GM23338 (cell line): ENCODE data around the gene TBC1D21. TPM values are rescaled to one million over a fixed set of nuclear protein-coding genes. Genes with fewer than 3 reads are reported as not detected.

Experiments
- ATAC-seq: fragments of 200-7000 bp; cut with Tn5 transposase; 3 replicates; pipeline ENCODE4 v1.9.1; 2020
- DNase-seq: peaks from one replicate; pipeline ENCODE4 v3.0.0-alpha.2; 2015; ENCODE audit warnings: low spot score
- H2AFZ ChIP-seq: fragments of 200-600 bp; sonication (generic); 2 replicates; pipeline ENCODE4 v1.8.0; 2016; ENCODE audit warnings: antibody characterized with exemption, mild to moderate bottlenecking, moderate library complexity
- H3F3A ChIP-seq: fragments of 200-600 bp; sonication (generic); replicated peaks from 2 replicates; pipeline ENCODE4 v1.8.0; 2017; ENCODE audit warnings: antibody characterized with exemption, mixed run types, low read depth
- H3K27ac ChIP-seq: fragments of 200-600 bp; sonication (generic); 2 replicates; pipeline ENCODE4 v1.6.1; 2016; ENCODE audit warnings: low read depth
- H3K27me3 ChIP-seq: fragments of 200-600 bp; sonication (generic); 2 replicates; pipeline ENCODE4 v1.8.0; 2016; ENCODE audit warnings: mild to moderate bottlenecking, mixed run types, moderate library complexity; ENCODE audit not compliant: insufficient read depth
- H3K36me3 ChIP-seq: fragments of 200-600 bp; sonication (generic); 2 replicates; pipeline ENCODE4 v1.8.0; 2016; ENCODE audit warnings: mild to moderate bottlenecking; ENCODE audit not compliant: insufficient read depth
- H3K4me1 ChIP-seq: fragments of 200-600 bp; sonication (generic); 2 replicates; pipeline ENCODE4 v1.8.0; 2016; ENCODE audit warnings: mild to moderate bottlenecking, moderate library complexity; ENCODE audit not compliant: insufficient read depth
- H3K4me2 ChIP-seq: fragments of 200-600 bp; sonication (generic); 2 replicates; pipeline ENCODE4 v1.7.1; 2017; ENCODE audit warnings: mixed run types
- H3K4me3 ChIP-seq: fragments of 200-600 bp; sonication (generic); 2 replicates; pipeline ENCODE4 v1.6.1; 2016; ENCODE audit warnings: mixed run types
- H3K79me2 ChIP-seq: fragments of 200-600 bp; sonication (generic); replicated peaks from 2 replicates; pipeline ENCODE4 v1.8.0; 2017; ENCODE audit warnings: mild to moderate bottlenecking; ENCODE audit not compliant: insufficient read depth
- H3K9me2 ChIP-seq: fragments of 200-600 bp; sonication (generic); 2 replicates; pipeline ENCODE4 v1.8.0; 2017; ENCODE audit not compliant: insufficient read depth
- H4K20me1 ChIP-seq: fragments of 200-600 bp; sonication (generic); replicated peaks from 2 replicates; pipeline ENCODE4 v1.8.0; 2017; ENCODE audit warnings: mild to moderate bottlenecking; ENCODE audit not compliant: insufficient read depth
- H3K27ac Mint-ChIP-seq: 2 replicates; pipeline ENCODE4 v1.8.0; 2020; ENCODE audit warnings: inconsistent platforms, mild to moderate bottlenecking, moderate library complexity, mixed read lengths
- H3K27me3 Mint-ChIP-seq: 3 replicates; pipeline ENCODE4 v1.8.0; 2022; ENCODE audit warnings: low read depth, mild to moderate bottlenecking, moderate library complexity, mixed read lengths, inconsistent platforms; ENCODE audit not compliant: insufficient read depth, poor library complexity
- H3K36me3 Mint-ChIP-seq: 3 replicates; pipeline ENCODE4 v1.8.0; 2021; ENCODE audit warnings: low read depth, mild to moderate bottlenecking, inconsistent platforms, moderate library complexity, mixed read lengths
- H3K4me1 Mint-ChIP-seq: 3 replicates; pipeline ENCODE4 v1.8.0; 2020; ENCODE audit warnings: mild to moderate bottlenecking, inconsistent platforms, mixed read lengths
- H3K4me3 Mint-ChIP-seq: 3 replicates; pipeline ENCODE4 v1.8.0; 2021; ENCODE audit warnings: moderate library complexity, mild to moderate bottlenecking, inconsistent platforms, mixed read lengths
- H3K9me3 Mint-ChIP-seq: 3 replicates; pipeline ENCODE4 v1.8.0; 2020; ENCODE audit warnings: moderate library complexity, mild to moderate bottlenecking, inconsistent platforms, mixed read lengths
- CREB1 ChIP-seq: fragments of 250-450 bp; sonication (Bioruptor Pico); IDR thresholded peaks from 2 replicates; pipeline ENCODE4 v1.5.0; 2020; ENCODE audit warnings: low read depth, mild to moderate bottlenecking, moderate library complexity
- JUNB ChIP-seq: IDR thresholded peaks from one replicate; pipeline ENCODE4 v1.6.1; 2016; ENCODE audit warnings: antibody characterized with exemption; ENCODE audit not compliant: unreplicated experiment
- NANOG ChIP-seq: IDR thresholded peaks from 2 replicates; pipeline ENCODE4 v1.6.1; 2016; ENCODE audit warnings: antibody characterized with exemption, borderline replicate concordance
- STAT1 ChIP-seq: IDR thresholded peaks from one replicate; pipeline ENCODE4 v1.6.1; 2016; ENCODE audit warnings: antibody characterized with exemption; ENCODE audit not compliant: unreplicated experiment
- ZNF114 ChIP-seq: fragments of 250-450 bp; sonication (Bioruptor Pico); IDR thresholded peaks from 2 replicates; pipeline ENCODE4 v1.5.0; 2020; ENCODE audit warnings: mild to moderate bottlenecking, moderate library complexity
- ZNF331 ChIP-seq: fragments of 250-450 bp; sonication (Bioruptor Pico); IDR thresholded peaks from 2 replicates; pipeline ENCODE4 v1.5.0; 2020; ENCODE audit warnings: low read depth, mild to moderate bottlenecking, moderate library complexity
- ZNF462 ChIP-seq: fragments of 250-450 bp; sonication (Bioruptor Pico); IDR thresholded peaks from 2 replicates; pipeline ENCODE4 v1.5.0; 2020; ENCODE audit warnings: mild to moderate bottlenecking, moderate library complexity
- polyA plus RNA-seq: library from polyadenylated mRNA; unstranded; fragments of >200 nt; fragmentation: Nextera tagmentation; extraction: Ambion mirVana; gene quantifications from 2 replicates; pipeline ENCODE4 v1.2.1, GENCODE V29; 2016
- total RNA-seq: library from RNA; depleted of rRNA; stranded (reverse); fragments of >200 nt; shearing (Covaris generic); gene quantifications from 2 replicates; pipeline ENCODE4 v1.2.3, GENCODE V29; 2014
- TF ChIP-seq, protein P1 (sequence below): IDR thresholded peaks from 2 replicates; pipeline ENCODE4 v1.6.1; 2016; ENCODE audit warnings: antibody characterized with exemption

The TBC1D21 gene
- total and polyA plus RNA-seq, 2 experiments from 2014 or later = not detected

DNA sequence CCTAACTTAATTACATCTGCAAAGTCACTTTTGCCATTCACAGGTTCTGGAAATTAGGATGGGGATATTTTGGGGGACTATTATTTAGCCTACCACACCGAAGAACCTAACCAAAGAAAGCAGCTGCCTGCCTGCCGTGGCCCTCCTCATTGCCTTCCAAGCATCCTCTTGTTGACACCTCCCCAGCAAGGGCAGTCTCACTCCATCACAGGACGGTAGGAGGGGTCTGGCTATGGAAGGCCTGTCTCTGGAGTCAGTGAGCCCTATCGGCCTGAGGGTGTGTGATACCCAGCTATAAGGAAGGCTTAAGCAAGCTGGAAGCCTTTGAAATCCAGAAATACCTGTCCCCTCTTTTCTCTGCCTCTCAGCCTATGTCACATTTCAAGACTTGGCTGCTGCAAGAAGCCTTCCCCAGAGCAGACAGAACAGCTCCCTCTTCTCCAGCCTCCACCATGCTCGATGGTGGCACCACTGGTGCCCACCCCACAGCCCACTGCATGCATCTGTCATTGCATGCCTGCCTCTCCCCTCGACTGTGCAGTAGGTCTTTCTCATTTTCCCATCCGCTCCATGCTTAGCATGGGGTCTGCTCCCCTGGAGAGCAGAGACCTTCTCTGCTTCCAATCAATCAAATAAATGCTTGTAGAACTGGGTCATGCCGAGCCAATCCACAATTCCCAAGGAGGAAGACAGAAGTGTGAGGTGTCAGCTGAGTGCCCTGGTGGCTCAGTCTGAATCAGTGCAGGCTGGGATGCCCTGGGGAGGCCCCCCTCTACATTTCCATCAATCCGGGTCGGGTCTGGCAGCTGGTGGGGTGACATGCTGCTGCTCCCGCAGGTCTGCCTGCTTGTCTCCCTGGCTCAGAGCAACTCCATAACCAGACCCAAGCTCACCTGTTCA lies 29.0 kb downstream of the TBC1D21 start:
- TF ChIP-seq ZNF331 (CRISPR knock-in tag) (no peak), CREB1 (no peak), ZNF114 (no peak)
- TF ChIP-seq, protein P1, sequence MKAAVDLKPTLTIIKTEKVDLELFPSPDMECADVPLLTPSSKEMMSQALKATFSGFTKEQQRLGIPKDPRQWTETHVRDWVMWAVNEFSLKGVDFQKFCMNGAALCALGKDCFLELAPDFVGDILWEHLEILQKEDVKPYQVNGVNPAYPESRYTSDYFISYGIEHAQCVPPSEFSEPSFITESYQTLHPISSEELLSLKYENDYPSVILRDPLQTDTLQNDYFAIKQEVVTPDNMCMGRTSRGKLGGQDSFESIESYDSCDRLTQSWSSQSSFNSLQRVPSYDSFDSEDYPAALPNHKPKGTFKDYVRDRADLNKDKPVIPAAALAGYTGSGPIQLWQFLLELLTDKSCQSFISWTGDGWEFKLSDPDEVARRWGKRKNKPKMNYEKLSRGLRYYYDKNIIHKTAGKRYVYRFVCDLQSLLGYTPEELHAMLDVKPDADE = no peak
- DNase-seq = no peak
- Mint-ChIP-seq H3K9me3 (no peaks in the 10 kb centered on the region), H3K4me3 (no peak overlapping the region), H3K27ac (no peak overlapping the region), H3K27me3 (peaks cover 5% of the 10 kb centered on the region), H3K36me3 (no peaks in the 10 kb centered on the region), H3K4me1 (peaks cover 3% of the 10 kb centered on the region)
- no peaks in the 10 kb centered on the region for H3K9me2 ChIP-seq
- H3K4me2 ChIP-seq = no peak overlapping the region
- H3K36me3 ChIP-seq = no peaks in the 10 kb centered on the region
- no peak overlapping the region for H3K4me3 ChIP-seq
- H3K4me1 ChIP-seq = no peaks in the 10 kb centered on the region
- H4K20me1 ChIP-seq = no peaks in the 10 kb centered on the region
- no peaks in the 10 kb centered on the region for H3K27me3 ChIP-seq
- no peak for ATAC-seq
- no peaks in the 10 kb centered on the region for H3F3A ChIP-seq
- no peaks in the 10 kb centered on the region for H3K79me2 ChIP-seq
- no peak overlapping the region for H2AFZ ChIP-seq
- no peak overlapping the region for H3K27ac ChIP-seq

DNA sequence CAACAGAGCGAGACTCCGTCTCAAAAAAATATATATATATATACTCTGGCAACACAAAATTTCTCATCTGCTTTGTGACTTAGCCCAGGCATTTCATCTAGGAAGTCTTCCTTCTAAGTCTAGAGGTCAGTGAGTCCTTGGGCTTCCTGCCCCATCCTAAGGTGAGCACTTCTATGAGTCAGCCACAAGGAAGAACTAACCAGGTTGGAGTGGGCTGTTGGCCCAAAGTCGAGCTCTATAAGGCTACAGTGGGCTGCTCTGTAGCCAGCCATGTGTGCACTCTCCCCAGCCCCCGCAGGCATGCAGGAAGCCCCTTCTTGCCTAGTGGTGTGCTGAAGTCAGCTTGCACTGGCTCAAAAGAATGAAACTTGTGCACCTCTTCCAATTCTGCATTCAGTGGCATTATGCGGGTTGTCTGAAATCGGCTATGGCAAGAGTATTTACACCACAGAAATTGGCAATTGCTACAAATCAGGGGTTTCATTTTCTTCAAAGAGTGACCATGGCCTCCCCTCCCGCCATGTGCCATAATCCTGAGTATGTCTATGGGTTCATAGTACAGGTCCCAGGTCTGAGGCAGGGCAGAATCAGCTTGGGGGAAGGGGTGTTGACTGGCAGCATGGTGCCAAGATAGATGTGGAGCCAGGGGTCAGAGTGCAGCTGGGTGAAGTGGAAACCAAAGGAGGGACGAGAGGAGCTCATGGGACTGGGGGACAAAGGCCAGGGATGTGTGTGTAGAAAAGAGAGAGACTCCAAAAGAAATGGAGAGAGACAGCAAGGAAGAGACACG lies 30.9 kb downstream of the TBC1D21 start:
- no peak overlapping the region for H3K27ac ChIP-seq
- no peak overlapping the region for H3K27ac Mint-ChIP-seq
- H3K4me3 ChIP-seq = no peak overlapping the region
- no peaks in the 10 kb centered on the region for H3K9me2 ChIP-seq
- peaks cover 9% of the 10 kb centered on the region for H3K27me3 Mint-ChIP-seq
- DNase-seq (no peak), ATAC-seq (no peak)
- H3K4me2 ChIP-seq = no peak overlapping the region
- H3K79me2 ChIP-seq = no peaks in the 10 kb centered on the region
- no peak overlapping the region for H2AFZ ChIP-seq
- H3K27me3 ChIP-seq = no peaks in the 10 kb centered on the region
- peaks cover 3% of the 10 kb centered on the region for H3K4me1 Mint-ChIP-seq
- H3F3A ChIP-seq = no peaks in the 10 kb centered on the region
- H3K36me3 ChIP-seq = no peaks in the 10 kb centered on the region
- H3K4me3 Mint-ChIP-seq = no peak overlapping the region
- H3K36me3 Mint-ChIP-seq = no peaks in the 10 kb centered on the region
- no peaks in the 10 kb centered on the region for H3K4me1 ChIP-seq
- H3K9me3 Mint-ChIP-seq = no peaks in the 10 kb centered on the region
- H4K20me1 ChIP-seq = no peaks in the 10 kb centered on the region; the same call in 1 of the 2 replicates
- TF ChIP-seq JUNB (no peak), ZNF114 (no peak), ZNF462 (CRISPR knock-in tag) (no peak), STAT1 (no peak), ZNF331 (CRISPR knock-in tag) (no peak), CREB1 (no peak), NANOG (no peak)
- TF ChIP-seq, protein P1 = no peak
